HG03103 (cell line): ENCODE data around the gene PTPN14.
"Not testable (repeated sequence)": the region's sequence is repeated elsewhere in the genome, so short reads cannot be mapped to it uniquely, and the experiment has no call there.

Experiments
- ATAC-seq: cut with Tn5 transposase; IDR thresholded peaks from one replicate; pipeline ENCODE4 v1.9.1; 2021; ENCODE audit warnings: low read depth; ENCODE audit not compliant: unreplicated experiment

The PTPN14 gene

GRCh38 chr1:214542275-214543199 lies 8.9 kb downstream of the PTPN14 start:
- ATAC-seq = no peak

- no peak for ATAC-seq
Measured at GRCh38 chr1:214541693-214542092, 9.7 kb downstream of the PTPN14 start.

GRCh38 chr1:214541206-214541605 lies 10.2 kb downstream of the PTPN14 start:
- ATAC-seq = no peak

- ATAC-seq = no peak
Measured at GRCh38 chr1:214540324-214540723, 11.1 kb downstream of the PTPN14 start.

GRCh38 chr1:214538496-214538895 lies 12.9 kb downstream of the PTPN14 start:
- no peak for ATAC-seq

GRCh38 chr1:214537872-214538473 lies 13.4 kb downstream of the PTPN14 start:
- ATAC-seq = no peak

GRCh38 chr1:214537219-214537618 lies 14.2 kb downstream of the PTPN14 start:
- ATAC-seq = no peak

GRCh38 chr1:214532070-214532469 lies 19.3 kb downstream of the PTPN14 start:
- ATAC-seq = no peak

- no peak for ATAC-seq
Measured at GRCh38 chr1:214525535-214526019, 25.8 kb downstream of the PTPN14 start.

GRCh38 chr1:214524824-214525223 lies 26.6 kb downstream of the PTPN14 start:
- no peak for ATAC-seq

GRCh38 chr1:214523124-214523824 lies 28.1 kb downstream of the PTPN14 start:
- ATAC-seq = no peak

GRCh38 chr1:214521458-214521857 lies 29.9 kb downstream of the PTPN14 start:
- not testable (repeated sequence) for ATAC-seq

- ATAC-seq = no peak
Measured at GRCh38 chr1:214520544-214521165, 30.7 kb downstream of the PTPN14 start.

GRCh38 chr1:214518361-214518760 lies 33.0 kb downstream of the PTPN14 start:
- no peak for ATAC-seq

- ATAC-seq = no peak
Measured at GRCh38 chr1:214516434-214517326, 34.7 kb downstream of the PTPN14 start.

- no peak for ATAC-seq
Measured at GRCh38 chr1:214515544-214516433, 35.6 kb downstream of the PTPN14 start.

- no peak for ATAC-seq
Measured at GRCh38 chr1:214514819-214515383, 36.5 kb downstream of the PTPN14 start.

GRCh38 chr1:214514032-214514818 lies 37.2 kb downstream of the PTPN14 start:
- no peak for ATAC-seq
